GM13977 (cell line): ENCODE results near the gene ADAMTS15.

Source experiments
- DNase-seq: peaks from one replicate; pipeline ENCODE4 v3.0.0; 2012; ENCODE audit warnings: low spot score
- in situ Hi-C: fragments of 300-500 bp; cut with MboI; formaldehyde crosslinking; loops from one replicate; pipeline ENCODE4 v1.12.0; 2022; ENCODE audit warnings: low sequenced_read_pairs, low pct_unique_long_range_greater_than_20kb, mixed read lengths, inconsistent platforms; ENCODE audit not compliant: unreplicated experiment
- TF ChIP-seq, protein P1 (sequence below): IDR thresholded peaks from 2 replicates; pipeline ENCODE4 v1.5.1; 2012; ENCODE audit warnings: mild to moderate bottlenecking, control low read depth; ENCODE audit not compliant: insufficient read depth; ENCODE audit errors: extremely low read depth, missing control alignments

Gene ADAMTS15

DNA sequence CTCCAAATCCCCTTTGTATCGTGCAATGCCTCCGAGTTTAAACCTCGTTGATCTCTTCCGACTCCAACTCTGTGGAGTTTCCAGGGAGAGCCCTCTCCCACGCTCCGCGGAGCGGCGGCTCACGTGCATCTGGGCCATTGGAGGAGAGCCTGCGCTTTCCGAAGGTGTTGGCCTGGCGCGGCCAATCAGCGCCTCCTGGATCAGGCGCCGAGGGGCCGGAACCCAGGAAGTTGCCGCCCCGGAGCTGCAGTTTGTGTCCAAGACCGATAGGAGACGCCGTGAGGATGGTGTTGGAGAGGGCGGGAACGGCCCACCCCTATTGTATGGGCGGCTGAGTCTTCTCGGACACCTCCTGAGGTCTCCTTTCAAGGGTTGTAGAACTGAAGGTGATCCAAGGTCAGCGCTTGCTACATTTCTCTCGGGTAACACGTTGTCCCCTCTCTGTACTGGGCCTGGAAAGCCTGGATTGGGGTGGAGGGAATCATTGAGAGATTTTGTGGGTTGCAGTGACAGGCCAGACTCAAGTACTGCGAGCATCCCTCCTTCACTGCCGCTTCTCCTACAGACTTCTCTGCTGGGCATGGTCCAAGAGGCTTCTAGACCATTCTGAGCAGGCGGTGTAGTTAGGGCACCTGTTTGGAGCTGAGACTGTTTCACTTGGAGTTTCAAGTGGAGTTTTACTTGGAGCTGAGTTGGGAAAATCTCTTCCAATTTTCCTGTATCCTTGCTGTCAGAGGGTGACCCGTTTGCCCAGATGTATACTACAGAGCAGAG is 1.7 kb downstream of the ADAMTS15 start:
- in situ Hi-C loops, result no loop called here
- TF ChIP-seq, protein P1, sequence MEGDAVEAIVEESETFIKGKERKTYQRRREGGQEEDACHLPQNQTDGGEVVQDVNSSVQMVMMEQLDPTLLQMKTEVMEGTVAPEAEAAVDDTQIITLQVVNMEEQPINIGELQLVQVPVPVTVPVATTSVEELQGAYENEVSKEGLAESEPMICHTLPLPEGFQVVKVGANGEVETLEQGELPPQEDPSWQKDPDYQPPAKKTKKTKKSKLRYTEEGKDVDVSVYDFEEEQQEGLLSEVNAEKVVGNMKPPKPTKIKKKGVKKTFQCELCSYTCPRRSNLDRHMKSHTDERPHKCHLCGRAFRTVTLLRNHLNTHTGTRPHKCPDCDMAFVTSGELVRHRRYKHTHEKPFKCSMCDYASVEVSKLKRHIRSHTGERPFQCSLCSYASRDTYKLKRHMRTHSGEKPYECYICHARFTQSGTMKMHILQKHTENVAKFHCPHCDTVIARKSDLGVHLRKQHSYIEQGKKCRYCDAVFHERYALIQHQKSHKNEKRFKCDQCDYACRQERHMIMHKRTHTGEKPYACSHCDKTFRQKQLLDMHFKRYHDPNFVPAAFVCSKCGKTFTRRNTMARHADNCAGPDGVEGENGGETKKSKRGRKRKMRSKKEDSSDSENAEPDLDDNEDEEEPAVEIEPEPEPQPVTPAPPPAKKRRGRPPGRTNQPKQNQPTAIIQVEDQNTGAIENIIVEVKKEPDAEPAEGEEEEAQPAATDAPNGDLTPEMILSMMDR, result no peak
- DNase-seq, result no peak

DNA sequence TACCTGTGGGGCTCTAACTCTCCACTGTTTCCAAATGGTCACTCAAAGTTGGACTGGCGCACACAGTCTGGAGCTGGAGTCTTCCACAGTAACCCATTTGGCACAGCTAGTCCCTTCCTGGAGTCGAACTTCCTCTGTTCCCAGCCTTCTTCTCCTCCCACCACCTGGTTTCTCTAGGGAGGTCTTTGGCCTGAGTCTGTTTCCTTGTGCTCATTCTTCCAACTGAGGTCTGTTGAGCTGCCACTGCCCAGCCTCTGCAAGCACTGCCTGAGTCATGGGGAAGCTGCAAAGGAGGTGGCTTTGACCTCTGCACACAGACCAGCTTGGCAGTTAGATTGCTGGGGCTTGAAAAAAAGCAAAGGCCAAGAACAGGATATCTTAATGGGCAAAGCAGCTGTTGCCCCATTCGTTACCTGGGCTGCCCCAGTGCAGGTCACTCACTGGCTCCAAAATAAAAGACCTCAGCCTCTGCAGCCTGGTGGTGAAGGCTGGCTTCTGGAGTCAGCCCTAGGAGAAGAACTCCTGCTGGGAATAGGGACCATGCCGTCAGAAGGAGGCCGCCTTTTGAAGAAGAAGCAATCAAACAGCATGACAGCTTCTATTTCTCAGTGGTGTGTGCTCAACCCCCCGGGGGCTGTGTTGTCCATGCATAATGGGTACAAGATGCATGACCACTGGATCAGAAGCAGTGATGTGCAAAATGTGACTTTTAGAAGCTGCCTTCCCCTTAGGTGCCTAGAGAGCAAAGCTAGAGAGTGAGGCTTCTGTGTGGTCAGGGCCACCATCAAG is 3.0 kb downstream of the ADAMTS15 start:
- in situ Hi-C loops, result no loop called here
- DNase-seq, result no peak
- TF ChIP-seq, protein P1, result no peak

DNA sequence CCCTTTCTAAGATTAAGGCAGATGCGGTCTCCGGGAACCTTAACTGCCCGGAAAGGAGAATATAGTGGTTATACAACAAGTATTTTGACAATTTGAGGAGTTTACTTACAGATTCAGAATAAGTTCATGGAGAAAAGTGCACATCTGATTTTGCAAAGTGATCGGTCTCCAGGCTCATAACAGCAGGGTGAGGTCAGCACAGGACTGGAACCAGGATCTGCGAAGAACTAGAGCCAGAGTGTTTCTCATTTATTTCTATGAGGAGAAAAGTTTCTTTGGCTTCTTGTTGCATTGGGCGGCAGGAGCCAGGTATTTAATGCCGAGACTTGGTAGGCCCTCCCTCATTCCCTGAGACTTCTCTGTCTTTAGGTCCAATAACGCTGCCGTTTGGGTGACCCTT is 3.7 kb downstream of the ADAMTS15 start:
- in situ Hi-C loops, result no loop called here
- TF ChIP-seq, protein P1, result no peak
- no peak for DNase-seq

DNA sequence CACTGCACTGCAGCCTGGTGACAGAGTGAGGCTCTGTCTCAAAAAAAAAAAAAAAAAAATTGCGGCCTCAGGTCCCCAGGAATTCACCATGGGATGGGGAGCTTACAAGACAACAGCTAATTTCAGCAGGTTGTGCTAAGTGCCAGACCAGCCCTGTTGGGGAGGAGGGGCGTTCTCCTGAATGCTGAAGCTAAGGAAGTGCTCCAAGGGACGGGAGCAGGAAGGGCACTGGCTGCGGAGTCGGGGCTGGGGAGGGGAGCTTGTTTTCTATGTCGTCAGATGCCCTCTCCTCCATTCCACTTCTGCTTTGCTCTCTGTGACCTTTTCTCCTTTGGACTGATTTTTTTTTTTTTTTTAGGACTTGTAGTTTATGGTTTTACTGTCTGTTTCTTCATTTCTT is 4.5 kb downstream of the ADAMTS15 start:
- TF ChIP-seq, protein P1, result no peak
- in situ Hi-C loops, result no loop called here
- DNase-seq, result no peak

DNA sequence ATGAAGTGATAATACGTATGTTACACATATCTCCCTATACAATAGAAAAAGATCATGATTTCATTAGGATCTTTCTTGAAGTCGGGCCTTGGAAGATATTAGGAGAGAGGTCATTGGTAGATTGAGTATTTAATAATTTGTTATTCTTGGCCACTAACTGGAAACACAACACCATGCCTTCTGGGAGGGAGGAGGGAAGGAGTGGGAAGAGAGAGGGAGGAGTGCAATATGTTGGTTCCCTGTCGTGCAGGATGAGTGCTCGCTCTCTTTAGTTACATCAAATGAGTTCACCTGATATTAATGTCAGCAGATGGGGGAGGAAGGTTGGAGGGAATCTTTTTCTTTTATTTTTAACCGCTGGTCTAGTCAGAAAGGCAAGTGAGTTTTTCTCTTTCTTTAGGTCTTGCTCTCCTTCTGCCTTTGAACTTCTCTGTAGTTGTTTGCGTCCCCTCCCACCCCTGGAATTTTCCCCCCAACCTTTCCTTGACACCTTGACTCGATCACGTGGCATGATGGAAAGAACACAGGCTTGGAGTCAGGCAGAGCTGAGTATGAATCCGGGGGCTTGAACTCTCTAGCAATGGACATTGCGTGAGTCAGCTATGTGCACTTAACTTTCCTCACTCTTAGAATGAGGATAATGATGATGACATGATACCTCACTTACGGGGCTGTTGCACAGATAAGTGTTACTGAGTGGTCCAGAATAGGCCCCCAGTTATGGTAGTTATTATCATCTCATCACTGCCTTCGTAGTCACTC is 6.2 kb downstream of the ADAMTS15 start:
- TF ChIP-seq, protein P1, result no peak
- in situ Hi-C loops, result no loop called here
- no peak for DNase-seq

DNA sequence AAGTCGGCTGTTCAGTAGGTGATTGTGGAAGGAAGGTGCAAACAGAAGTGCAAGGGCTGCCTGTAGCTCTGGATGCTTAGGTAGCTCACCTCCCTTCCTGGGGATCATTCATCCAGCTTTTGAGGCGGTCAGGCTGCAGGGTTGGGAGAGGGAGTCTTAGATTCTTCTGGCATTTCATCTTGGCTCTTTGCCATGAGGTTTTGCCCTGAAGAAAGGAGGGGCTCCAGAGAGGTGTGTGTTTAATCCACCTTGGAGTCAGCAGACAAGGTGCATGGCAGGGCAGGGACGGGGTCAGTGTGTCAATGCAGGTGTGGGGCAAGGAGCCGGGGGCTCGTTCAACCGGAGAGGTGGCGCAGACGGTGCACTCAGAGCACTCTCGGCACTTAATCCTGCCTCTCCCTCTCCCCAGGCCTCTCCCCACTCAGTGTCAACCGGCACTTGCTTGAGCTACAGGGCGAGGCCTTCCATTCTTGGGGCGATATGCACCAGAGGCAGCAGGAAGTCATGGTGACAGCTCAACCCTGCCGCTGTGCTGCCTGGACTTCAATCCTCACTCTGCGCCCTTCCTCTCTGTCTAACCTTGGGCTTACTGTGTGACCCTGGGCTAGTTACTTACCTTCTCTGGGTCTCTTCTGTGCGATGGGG is 7.2 kb downstream of the ADAMTS15 start:
- in situ Hi-C loops, result no loop called here
- DNase-seq, result no peak
- TF ChIP-seq, protein P1, result no peak
